ENCODE results near the gene PGPEP1.

- TF ChIP-seq, protein P1, sequence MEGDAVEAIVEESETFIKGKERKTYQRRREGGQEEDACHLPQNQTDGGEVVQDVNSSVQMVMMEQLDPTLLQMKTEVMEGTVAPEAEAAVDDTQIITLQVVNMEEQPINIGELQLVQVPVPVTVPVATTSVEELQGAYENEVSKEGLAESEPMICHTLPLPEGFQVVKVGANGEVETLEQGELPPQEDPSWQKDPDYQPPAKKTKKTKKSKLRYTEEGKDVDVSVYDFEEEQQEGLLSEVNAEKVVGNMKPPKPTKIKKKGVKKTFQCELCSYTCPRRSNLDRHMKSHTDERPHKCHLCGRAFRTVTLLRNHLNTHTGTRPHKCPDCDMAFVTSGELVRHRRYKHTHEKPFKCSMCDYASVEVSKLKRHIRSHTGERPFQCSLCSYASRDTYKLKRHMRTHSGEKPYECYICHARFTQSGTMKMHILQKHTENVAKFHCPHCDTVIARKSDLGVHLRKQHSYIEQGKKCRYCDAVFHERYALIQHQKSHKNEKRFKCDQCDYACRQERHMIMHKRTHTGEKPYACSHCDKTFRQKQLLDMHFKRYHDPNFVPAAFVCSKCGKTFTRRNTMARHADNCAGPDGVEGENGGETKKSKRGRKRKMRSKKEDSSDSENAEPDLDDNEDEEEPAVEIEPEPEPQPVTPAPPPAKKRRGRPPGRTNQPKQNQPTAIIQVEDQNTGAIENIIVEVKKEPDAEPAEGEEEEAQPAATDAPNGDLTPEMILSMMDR (IDR thresholded peaks at IDR 0.05; ENCODE audit: poor library complexity, severe bottlenecking) = no peak
- no peak for TF ChIP-seq EZH2 (IDR thresholded peaks at IDR 0.05; ENCODE audit: borderline replicate concordance, insufficient read depth, low read length, poor library complexity, severe bottlenecking)
- no peak for TF ChIP-seq POLR2AphosphoS5 (IDR thresholded peaks at IDR 0.05)
- TF ChIP-seq, protein P2, sequence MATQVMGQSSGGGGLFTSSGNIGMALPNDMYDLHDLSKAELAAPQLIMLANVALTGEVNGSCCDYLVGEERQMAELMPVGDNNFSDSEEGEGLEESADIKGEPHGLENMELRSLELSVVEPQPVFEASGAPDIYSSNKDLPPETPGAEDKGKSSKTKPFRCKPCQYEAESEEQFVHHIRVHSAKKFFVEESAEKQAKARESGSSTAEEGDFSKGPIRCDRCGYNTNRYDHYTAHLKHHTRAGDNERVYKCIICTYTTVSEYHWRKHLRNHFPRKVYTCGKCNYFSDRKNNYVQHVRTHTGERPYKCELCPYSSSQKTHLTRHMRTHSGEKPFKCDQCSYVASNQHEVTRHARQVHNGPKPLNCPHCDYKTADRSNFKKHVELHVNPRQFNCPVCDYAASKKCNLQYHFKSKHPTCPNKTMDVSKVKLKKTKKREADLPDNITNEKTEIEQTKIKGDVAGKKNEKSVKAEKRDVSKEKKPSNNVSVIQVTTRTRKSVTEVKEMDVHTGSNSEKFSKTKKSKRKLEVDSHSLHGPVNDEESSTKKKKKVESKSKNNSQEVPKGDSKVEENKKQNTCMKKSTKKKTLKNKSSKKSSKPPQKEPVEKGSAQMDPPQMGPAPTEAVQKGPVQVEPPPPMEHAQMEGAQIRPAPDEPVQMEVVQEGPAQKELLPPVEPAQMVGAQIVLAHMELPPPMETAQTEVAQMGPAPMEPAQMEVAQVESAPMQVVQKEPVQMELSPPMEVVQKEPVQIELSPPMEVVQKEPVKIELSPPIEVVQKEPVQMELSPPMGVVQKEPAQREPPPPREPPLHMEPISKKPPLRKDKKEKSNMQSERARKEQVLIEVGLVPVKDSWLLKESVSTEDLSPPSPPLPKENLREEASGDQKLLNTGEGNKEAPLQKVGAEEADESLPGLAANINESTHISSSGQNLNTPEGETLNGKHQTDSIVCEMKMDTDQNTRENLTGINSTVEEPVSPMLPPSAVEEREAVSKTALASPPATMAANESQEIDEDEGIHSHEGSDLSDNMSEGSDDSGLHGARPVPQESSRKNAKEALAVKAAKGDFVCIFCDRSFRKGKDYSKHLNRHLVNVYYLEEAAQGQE (IDR thresholded peaks at IDR 0.05; ENCODE audit: borderline replicate concordance) = no peak
- no peak for TF ChIP-seq SMC3 (conservative IDR thresholded peaks at IDR 0.05; ENCODE audit: poor library complexity)
- TF ChIP-seq EP300 (conservative IDR thresholded peaks at IDR 0.05; ENCODE audit: poor library complexity, severe bottlenecking) = no peak
Measured at GRCh38 chr19:18401580-18402112, 61.2 kb downstream of the PGPEP1 start.

All from neural cell (in vitro differentiated cells).